IPS-15b (cell line): ENCODE results near the gene ALDH3A1.

Experiments used
- H3K27me3 ChIP-seq: one replicate; pipeline ENCODE4 v1.6.1; 2013; ENCODE audit warnings: low read length; ENCODE audit not compliant: control insufficient read depth, insufficient read depth
- H3K36me3 ChIP-seq: one replicate; pipeline ENCODE4 v1.6.1; 2013; ENCODE audit warnings: low read length; ENCODE audit not compliant: control insufficient read depth, insufficient read depth
- H3K4me1 ChIP-seq: one replicate; pipeline ENCODE4 v1.6.1; 2013; ENCODE audit warnings: mild to moderate bottlenecking, low read length; ENCODE audit not compliant: control insufficient read depth, insufficient read depth
- H3K4me3 ChIP-seq: one replicate; pipeline ENCODE4 v1.5.1; 2013; ENCODE audit warnings: low read depth, low read length
- H3K9ac ChIP-seq: one replicate; pipeline ENCODE4 v1.6.1; 2013; ENCODE audit warnings: low read depth, mild to moderate bottlenecking, low read length
- H3K9me3 ChIP-seq: one replicate; pipeline ENCODE4 v1.6.1; 2013; ENCODE audit warnings: mild to moderate bottlenecking, low read length; ENCODE audit not compliant: control insufficient read depth, insufficient read depth

ALDH3A1 gene

GRCh38 chr17:19756546-19756945, 8.4 kb upstream of the ALDH3A1 start:
- Histone ChIP-seq H3K9me3 (no peaks in the 10 kb centered on the region), H3K4me3 (no peak overlapping the region), H3K36me3 (no peaks in the 10 kb centered on the region), H3K9ac (no peak overlapping the region), H3K27me3 (no peaks in the 10 kb centered on the region), H3K4me1 (no peaks in the 10 kb centered on the region)

- Histone ChIP-seq H3K27me3 (no peaks in the 10 kb centered on the region), H3K9me3 (no peaks in the 10 kb centered on the region), H3K4me3 (no peak overlapping the region), H3K4me1 (no peaks in the 10 kb centered on the region), H3K9ac (no peak overlapping the region), H3K36me3 (no peaks in the 10 kb centered on the region)
Measured at GRCh38 chr17:19755821-19756510, 7.9 kb upstream of the ALDH3A1 start.

GRCh38 chr17:19755392-19755791, 7.3 kb upstream of the ALDH3A1 start:
- no peak overlapping the region for H3K9ac ChIP-seq
- no peaks in the 10 kb centered on the region for H3K9me3 ChIP-seq
- no peaks in the 10 kb centered on the region for H3K4me1 ChIP-seq
- no peak overlapping the region for H3K4me3 ChIP-seq
- no peaks in the 10 kb centered on the region for H3K36me3 ChIP-seq
- no peaks in the 10 kb centered on the region for H3K27me3 ChIP-seq

GRCh38 chr17:19753661-19754463, 5.8 kb upstream of the ALDH3A1 start:
- Histone ChIP-seq H3K9me3 (no peaks in the 10 kb centered on the region), H3K4me1 (peaks cover 2% of the 10 kb centered on the region), H3K36me3 (no peaks in the 10 kb centered on the region), H3K27me3 (no peaks in the 10 kb centered on the region), H3K9ac (no peak overlapping the region), H3K4me3 (no peak overlapping the region)

- H3K9me3 ChIP-seq, result no peaks in the 10 kb centered on the region
- no peak overlapping the region for H3K9ac ChIP-seq
- no peaks in the 10 kb centered on the region for H3K36me3 ChIP-seq
- no peaks in the 10 kb centered on the region for H3K27me3 ChIP-seq
- H3K4me3 ChIP-seq, result no peak overlapping the region
- peaks cover 2% of the 10 kb centered on the region for H3K4me1 ChIP-seq
Measured at GRCh38 chr17:19753051-19753509, 5.0 kb upstream of the ALDH3A1 start.

GRCh38 chr17:19752216-19753050, 4.3 kb upstream of the ALDH3A1 start:
- H3K9ac ChIP-seq, result no peak overlapping the region
- no peaks in the 10 kb centered on the region for H3K9me3 ChIP-seq
- no peaks in the 10 kb centered on the region for H3K36me3 ChIP-seq
- H3K4me1 ChIP-seq, result peaks cover 2% of the 10 kb centered on the region
- H3K27me3 ChIP-seq, result no peaks in the 10 kb centered on the region
- H3K4me3 ChIP-seq, result no peak overlapping the region

GRCh38 chr17:19750835-19751234, 2.7 kb upstream of the ALDH3A1 start:
- no peaks in the 10 kb centered on the region for H3K9me3 ChIP-seq
- peaks cover 2% of the 10 kb centered on the region for H3K4me1 ChIP-seq
- H3K4me3 ChIP-seq, result no peak overlapping the region
- H3K36me3 ChIP-seq, result no peaks in the 10 kb centered on the region
- no peak overlapping the region for H3K9ac ChIP-seq
- H3K27me3 ChIP-seq, result no peaks in the 10 kb centered on the region

- H3K27me3 ChIP-seq, result peaks cover 5% of the 10 kb centered on the region
- no peak overlapping the region for H3K4me3 ChIP-seq
- no peaks in the 10 kb centered on the region for H3K36me3 ChIP-seq
- peaks cover 6% of the 10 kb centered on the region for H3K4me1 ChIP-seq
- no peak overlapping the region for H3K9ac ChIP-seq
- H3K9me3 ChIP-seq, result no peaks in the 10 kb centered on the region
Measured at GRCh38 chr17:19750020-19750572, 2.0 kb upstream of the ALDH3A1 start.

GRCh38 chr17:19748807-19749193, 702 bp upstream of the ALDH3A1 start:
- no peak overlapping the region for H3K9ac ChIP-seq
- no peaks in the 10 kb centered on the region for H3K9me3 ChIP-seq
- no peak overlapping the region for H3K4me3 ChIP-seq
- no peaks in the 10 kb centered on the region for H3K36me3 ChIP-seq
- peaks cover 5% of the 10 kb centered on the region for H3K27me3 ChIP-seq
- H3K4me1 ChIP-seq, result peaks cover 6% of the 10 kb centered on the region

- no peak overlapping the region for H3K9ac ChIP-seq
- H3K4me1 ChIP-seq, result peaks cover 6% of the 10 kb centered on the region
- H3K36me3 ChIP-seq, result no peaks in the 10 kb centered on the region
- H3K4me3 ChIP-seq, result no peak overlapping the region
- H3K9me3 ChIP-seq, result no peaks in the 10 kb centered on the region
- H3K27me3 ChIP-seq, result peaks cover 5% of the 10 kb centered on the region
Measured at GRCh38 chr17:19747159-19747719, 859 bp downstream of the ALDH3A1 start.

GRCh38 chr17:19746517-19746916, 1.6 kb downstream of the ALDH3A1 start:
- Histone ChIP-seq H3K4me3 (no peak overlapping the region), H3K27me3 (peaks cover 5% of the 10 kb centered on the region), H3K36me3 (no peaks in the 10 kb centered on the region), H3K9me3 (no peaks in the 10 kb centered on the region), H3K9ac (no peak overlapping the region), H3K4me1 (peaks cover 6% of the 10 kb centered on the region)
